Effector CD8-positive, alpha-beta T cell (primary cell): ENCODE results near the gene ATAD2B.
"Not testable (repeated sequence)": the region's sequence is repeated elsewhere in the genome, so short reads cannot be mapped to it uniquely, and the experiment has no call there.

ENCODE experiments used
- DNase-seq: peaks from one replicate; lab custom pipeline; 2025; lab: John Stamatoyannopoulos, UW

Gene ATAD2B

DNA sequence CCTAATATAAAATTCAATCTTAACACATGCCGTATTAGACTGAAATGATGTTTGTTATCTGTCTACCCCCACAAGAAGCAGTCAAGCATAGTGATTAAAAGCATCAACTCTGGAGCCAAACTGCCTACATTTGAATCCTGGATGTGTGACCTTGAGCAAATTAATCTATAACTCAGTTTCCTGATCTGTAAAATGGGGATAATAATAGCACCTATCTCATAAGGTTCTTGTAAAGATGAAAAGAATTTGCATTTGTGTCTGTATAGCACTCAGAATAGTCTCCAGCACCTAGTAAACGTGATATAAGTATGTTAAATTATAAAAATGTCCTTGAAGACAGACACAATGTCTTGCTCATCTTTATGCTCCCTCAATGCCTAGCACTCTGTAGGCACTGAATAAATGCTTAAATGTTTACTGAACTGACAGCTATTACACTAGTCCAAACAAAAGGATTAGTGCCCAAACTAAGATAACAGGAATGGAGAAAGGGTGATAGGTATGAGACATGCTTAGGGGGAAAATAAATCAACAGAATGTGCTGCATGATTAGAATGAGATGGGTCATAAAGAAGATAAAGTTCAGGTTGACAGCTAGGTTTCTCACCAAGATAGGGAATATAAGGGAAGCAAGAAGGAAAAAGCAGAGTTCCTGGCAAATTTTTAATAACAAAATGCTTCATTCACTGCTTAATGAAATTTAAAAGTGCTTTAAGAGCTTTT, 180.6 kb downstream of the ATAD2B start:
- DNase-seq, result no peak

DNA sequence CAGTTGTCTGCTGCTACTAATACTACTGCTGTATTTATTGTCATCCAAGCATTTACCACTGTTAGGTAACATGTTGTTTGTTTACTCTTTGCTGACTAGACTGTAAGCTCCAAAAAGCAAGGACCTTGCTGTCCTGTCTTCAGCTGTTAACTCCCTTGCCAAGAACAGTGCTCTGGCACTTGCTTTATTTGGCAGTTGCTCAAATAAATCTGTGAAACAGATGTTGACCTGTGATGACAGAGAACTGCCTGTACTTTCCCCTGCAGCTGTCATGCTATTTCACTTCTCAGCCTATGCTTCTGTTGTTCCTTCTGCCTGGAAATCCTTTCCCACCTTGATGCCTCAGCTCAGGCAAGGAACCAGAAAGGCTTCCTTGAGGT, 181.2 kb downstream of the ATAD2B start:
- no peak for DNase-seq

DNA sequence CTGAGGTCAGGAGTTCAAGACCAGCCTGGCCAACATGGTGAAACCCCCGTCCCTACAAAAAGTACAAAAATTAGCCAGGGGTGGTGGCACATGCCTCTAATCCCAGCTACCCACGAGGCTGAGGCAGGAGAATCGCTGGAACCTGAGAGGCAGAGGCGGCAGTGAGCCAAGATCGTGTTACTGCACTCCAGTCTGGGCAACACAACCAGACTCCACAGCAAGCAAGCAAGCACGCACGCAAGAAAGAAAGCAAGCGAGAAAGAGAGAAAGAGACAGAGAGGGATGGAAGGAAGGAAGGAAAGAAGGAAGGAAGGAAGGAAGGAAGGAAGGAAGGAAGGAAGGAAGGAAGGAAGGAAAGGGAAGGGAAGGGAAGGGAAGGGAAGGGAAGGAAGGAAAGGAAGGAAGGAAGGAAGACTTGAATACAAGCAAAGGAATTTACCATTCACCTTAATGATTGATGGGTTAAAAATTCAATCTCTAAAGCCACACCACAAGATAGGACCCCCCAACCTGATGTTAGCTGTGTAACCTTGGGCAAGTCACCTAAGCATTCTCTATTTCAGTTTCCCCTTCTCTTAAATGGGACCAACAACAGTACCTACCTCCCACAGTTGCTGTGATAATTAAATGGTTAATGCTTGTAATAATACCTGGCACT, 181.7 kb downstream of the ATAD2B start:
- no peak for DNase-seq

DNA sequence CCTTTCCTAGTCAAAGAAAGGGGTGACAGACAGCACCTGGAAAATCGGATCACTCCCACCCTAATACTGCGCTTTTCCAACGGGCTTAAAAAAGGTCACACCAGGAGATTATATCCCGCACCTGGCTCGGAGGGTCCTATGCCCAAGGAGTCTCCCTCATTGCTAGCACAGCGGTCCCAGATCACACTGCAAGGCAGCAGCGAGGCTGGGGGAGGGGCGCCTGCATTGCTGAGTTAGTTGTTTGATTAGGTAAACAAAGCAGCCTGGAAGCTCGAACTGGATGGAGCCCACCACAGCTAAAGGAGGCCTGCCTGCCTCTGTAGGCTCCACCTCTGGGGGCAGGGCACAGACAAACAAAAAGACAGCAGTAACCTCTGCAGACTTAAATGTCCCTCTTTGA, 190.1 kb downstream of the ATAD2B start:
- DNase-seq, result not testable (repeated sequence)

DNA sequence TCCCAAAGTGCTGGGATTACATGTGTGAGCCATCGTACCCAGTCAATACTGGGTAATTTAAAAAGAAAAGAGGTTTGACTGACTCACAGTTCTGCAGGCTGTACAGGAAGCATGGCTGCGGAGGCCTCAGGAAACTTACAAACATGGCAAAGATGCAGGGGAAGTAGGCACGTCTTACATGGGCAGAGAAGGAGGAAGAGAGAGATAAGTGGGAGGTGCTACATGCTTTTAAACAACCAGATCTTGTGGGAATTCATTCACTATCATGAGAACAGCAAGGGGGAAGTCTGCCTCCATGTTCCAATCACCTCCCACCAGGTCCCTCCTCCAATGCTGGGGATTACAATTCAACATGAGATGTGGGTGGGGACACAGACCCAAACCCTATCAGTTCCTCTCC, 192.5 kb downstream of the ATAD2B start:
- DNase-seq, result no peak

DNA sequence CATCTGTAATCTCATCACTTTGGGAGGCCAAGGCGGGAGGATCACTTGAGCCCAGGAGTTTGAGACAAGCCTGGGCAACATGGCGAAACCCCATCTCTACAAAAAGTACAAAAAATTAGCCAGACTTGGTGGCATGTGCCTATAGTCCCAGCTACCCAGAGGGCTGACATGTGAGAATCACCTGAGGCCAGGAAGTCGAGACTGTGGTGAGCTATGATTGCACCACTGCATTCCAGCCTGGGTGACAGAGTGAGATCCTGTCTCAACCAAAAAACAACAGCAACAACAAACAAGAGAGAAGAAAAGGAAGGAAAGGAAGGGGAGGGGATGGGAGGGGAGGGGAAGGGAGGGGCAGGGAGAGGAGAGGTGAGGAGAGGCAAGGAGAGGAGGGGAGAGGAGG, 203.9 kb downstream of the ATAD2B start:
- DNase-seq, result not testable (repeated sequence)

DNA sequence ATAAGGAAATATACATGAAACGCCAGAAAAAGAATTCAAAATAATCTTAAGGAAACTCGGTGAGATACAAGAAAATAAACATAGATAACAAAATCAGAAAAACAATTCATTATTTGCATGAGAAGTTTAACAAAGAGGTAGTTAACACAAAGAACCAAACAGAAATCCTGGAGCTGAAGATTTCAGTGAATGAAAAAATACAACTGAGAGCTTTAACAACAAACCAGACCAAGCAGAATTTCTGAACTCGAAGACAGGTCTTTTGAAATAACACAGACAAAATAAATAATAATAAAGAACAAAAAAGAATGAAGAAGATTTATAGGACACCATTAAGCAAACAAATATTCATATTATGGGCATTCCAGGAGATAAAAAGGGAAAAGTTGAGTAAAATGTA, 204.7 kb downstream of the ATAD2B start:
- DNase-seq, result no peak

DNA sequence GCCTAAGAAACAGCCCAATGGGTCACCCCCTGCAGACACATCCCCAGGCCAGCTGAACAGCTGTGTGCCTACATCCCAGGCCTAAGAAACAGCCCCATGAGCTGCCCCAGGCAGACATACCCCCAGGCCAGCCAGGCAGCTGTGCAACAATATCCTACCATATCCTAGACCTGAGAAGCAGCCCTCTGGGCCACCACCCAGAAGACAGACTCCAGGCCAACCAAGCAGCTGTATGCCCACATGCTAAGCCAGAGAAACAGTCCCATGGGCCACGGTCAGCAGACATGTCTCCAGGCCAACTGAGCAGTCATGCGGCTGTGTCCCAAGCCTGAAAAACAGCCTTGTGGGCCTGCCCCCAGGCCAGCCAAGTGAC, 205.5 kb downstream of the ATAD2B start:
- no peak for DNase-seq

DNA sequence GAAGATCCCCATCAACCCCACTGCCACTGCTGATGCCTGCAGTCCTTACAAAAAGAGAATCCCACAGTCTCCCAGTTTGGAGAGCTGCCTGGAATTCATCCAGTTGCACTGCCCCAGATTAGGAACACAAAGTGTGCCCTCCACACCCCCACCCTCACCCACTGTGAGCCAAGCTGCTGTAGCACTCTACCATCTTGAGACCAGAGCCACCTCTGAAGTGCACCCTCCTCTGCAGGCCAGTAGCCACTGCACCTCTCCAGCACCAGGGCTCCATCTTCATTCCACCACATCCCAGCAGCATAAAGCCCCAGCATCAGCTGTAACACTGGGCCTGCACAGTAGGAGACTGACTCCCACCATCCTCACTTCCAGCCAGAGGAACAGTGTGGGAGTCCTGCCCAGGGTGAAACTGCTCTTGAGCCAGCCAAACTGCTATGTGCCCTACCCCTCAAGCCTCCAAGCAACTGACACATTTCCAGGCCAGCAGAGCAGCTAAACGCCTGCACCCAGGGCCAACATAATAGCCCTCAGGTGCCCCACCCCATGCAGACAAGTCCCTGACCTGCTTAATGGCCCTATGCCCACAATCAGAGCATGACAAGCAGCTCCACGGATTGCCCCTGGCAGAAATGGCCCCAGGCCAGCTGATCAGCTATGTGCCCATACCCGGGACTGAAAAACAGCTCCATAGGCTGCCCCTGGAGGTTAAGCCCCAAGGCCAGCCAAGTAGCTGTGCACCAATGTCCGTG, 206.0 kb downstream of the ATAD2B start:
- no peak for DNase-seq

DNA sequence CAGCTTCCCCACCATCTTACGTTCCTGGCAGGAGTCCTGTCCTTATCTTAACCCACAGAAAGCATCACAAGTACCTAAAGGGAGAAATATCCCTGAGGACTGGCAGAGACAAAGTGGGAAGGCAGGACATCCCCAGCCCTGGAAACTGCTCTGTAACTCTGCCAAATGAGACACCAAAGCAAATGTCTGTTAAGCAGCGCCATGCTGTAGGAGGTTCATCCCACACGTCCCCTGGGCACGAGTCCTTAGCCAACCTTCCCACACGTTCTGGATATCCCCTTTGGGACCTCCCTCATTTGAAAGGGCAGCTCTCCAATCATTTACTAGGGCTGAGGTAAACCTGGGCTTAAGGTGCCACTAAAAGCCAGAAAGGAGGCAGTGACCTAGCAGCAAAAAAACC, 207.2 kb downstream of the ATAD2B start:
- DNase-seq, result no peak

DNA sequence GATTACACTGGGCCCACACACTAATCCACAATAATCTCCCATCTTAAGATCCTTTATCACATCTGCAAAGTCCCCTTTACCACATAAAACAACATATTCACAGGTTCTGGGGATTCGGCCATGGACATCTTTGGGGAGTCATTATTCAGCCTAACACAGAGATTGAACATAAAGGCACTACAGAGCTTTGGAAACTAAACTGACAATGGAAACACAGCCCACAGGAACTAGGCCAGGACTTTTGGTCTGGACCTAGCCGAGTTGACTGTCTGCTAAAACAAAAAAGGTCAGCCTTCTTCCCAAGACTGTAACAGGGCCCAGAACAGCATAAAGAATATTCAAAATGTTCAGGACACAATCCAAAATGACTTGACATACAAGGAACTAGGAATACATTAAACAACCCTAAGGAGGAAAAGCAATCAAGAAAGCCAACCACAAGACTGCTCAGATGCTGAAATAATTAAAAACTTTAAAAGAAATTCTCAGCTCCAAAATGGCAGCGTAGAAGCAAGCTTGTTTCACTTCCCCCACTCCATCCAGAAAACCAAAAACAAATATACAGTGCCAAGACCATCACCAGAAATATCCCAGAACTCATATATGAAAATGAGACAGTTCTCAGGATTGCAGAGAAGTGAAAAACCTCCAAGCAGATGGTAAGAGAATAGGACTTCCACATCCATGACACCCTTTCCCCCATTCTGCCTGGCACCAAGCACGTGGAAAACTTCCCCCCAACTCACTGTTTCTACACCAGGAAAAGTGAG, 207.8 kb downstream of the ATAD2B start:
- DNase-seq, result no peak

DNA sequence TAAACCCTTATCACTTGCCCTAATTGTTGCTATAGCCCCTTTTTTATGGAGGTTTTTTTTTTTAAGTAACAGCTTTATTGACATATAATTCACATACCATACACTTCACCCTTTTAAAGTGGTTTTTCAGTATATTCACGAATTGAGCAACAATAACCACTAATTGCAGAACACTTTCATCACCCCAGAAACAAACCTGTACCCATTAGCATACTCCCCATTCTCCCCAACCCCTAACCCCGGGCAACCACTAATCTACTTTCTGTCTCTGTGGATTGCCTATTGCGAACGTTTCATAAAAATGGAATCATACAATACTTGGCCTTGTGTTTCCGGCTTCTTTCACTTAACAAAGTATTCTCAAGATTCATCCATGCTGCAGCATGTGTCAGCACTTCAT, 213.6 kb downstream of the ATAD2B start:
- DNase-seq, result no peak

DNA sequence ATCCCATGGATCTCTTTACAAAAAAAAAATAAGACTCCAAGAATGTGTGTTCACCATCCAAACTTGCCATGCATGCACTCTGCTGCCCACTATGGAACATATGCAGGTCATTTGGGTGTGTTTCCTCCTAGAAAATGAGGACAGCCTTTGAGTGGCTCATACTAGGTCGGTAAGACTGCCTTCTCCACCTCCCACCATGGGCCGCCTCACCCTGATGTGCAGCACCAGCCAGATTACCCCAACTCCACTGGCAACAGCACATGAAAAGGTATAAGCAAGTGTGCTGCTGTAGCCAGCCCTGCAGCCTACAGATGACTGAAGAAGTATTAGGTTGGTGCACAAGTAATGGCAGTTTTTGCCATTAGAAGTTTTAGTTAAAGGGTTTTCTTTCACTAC, 214.2 kb downstream of the ATAD2B start:
- no peak for DNase-seq

DNA sequence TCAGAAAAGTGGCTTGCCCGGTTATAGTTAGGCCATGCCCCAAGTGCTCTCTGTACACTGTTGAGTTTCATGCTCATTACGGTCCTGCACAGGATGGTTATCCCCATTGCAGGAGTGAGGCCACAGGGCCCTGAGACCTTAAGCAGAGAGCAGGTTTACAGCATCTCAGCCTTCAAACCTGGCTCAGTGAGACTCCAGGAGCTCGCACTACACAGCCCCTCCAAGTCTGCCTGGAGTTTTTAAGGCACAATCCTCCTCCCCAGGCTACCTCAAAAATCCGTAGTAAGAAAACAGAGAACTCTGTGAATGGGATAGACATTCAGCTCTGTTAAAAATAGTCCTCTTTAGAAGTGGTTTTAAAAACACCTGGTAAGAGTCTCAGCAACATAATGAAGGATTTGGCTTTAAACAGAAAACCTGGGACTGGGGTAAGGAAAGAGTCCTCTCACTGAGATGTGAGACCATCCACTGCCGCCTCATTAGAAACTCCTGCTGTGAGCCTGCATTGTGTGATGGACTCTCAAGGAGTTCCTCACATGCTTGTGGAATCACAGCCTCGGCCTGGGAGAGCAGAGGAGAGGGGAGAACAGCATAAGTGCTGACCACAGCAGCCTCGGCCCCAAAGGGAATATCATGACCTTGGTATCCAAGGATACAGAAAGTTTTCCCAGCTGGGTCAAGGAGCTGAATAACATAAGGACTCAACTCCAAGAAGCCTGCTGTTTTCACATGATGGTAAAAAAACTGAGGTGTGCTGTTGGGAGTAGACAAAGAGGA, 214.8 kb downstream of the ATAD2B start:
- DNase-seq, result no peak

DNA sequence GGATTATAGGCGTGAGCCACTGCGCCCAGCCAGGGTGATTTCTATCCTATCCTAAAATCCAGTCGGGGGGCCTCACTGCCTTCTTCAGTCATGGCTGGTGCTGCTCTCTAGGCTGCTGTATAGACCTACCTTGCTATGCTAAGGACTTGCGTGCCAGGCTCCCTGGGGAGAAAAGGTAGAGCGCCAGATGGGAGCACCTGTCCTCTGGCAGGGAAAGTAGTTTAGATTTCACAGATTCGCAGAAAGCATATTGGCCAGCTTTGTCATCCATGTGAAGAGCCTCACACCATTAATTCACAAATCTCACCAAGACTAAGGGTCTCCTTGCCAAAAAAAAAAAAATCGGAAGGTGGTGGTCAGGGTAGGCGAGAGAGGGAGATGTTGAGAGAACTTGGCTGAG, 217.6 kb downstream of the ATAD2B start:
- DNase-seq, result no peak

DNA sequence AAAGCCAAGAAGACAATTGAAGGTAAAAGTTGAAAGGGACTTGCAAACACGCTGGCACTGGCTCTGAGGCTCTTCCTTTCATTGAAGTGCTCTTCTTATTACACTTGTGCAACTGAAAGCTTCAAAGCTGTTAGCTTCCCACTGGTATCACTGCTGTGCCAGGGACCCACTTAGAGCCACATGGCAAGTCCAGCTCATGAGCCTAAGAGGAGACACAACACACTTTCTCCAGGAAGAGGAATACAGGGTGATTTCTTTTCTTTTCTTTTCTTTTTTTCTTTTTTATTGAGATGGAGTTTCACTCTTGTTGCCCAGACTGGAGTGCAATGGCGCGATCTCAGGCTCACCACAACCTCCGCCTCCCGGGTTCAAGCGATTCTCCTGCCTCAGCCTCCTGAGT, 218.2 kb downstream of the ATAD2B start:
- DNase-seq, result no peak

DNA sequence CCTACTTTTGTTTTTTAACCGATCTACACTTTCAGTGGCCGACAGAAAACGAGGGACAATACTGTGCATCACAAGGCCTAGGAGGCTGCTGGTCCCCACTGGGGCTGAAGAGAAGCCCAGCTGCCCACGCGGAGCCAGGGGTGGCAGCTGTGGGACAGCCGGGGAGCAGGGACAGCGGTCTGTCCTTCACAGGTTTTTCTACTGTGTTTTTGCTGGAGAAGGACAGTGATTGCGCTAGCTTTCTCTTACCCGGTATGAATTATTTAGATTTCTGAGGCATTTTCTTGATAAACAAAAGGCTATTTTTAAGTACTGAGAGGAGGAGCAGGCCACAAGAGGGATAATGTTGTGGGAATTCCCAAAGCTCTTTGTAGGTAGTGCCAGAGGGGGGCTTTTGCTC, 219.8 kb downstream of the ATAD2B start:
- no peak for DNase-seq

DNA sequence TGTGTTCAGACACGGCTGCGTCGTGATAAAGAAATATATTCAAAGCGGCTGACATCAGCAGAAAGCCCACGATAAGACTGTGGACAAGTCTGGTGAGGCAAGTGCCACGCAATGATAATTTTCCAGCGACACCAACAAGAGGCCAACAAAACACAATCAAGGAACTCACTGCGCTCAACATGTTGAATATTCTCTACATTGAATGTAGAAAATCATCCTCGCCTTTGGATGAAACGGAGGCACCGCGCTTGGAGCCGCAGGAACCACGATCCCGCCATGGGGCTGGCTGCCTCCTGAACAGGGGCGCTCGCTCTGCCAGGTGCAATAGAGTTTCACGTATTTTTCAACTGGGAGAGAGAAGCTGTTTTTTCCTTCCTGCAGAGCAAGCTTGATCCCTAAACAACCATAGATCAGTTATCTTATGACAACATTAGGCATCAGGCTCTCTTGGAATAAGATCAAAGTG, 220.3 kb downstream of the ATAD2B start:
- DNase-seq, result no peak

DNA sequence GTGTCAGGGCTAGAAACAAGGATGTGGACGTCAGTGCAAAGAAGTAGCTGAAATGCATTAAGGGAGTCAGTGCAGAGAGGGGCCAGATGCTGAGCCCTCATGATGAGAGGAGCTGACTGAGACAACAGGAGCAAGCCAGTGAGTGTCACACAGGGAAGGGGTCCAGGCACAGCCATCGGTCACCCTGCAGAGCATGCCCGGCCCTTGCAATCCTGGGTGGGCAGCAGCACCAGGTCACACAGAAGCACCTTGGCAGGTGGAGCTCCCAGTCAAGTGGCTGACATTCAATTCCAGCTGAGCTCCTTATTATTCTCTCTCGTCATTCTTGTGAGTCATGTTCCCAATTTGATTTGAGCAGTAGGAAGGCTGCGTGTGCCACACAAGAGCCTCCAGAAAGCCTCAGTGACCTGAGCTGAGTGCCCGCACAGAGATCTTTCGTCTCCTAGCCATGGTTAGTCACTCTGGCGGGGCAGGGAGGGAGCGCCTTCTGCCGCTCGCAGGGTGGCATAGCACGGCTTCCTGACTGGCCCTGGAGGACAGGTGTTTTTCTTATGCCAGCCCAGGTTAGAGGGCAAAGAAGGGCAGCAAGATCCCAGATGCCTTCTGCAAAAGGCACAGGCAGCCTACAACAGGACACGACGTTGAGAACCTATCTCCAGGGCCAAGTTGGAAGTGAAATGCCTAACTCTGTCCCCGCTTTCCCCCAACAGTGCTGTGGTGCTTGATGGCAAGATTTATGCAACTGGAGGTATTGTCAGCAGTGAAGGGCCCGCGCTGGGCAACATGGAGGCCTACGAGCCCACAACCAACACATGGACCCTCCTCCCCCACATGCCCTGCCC, 220.9 kb downstream of the ATAD2B start:
- DNase-seq, result no peak

DNA sequence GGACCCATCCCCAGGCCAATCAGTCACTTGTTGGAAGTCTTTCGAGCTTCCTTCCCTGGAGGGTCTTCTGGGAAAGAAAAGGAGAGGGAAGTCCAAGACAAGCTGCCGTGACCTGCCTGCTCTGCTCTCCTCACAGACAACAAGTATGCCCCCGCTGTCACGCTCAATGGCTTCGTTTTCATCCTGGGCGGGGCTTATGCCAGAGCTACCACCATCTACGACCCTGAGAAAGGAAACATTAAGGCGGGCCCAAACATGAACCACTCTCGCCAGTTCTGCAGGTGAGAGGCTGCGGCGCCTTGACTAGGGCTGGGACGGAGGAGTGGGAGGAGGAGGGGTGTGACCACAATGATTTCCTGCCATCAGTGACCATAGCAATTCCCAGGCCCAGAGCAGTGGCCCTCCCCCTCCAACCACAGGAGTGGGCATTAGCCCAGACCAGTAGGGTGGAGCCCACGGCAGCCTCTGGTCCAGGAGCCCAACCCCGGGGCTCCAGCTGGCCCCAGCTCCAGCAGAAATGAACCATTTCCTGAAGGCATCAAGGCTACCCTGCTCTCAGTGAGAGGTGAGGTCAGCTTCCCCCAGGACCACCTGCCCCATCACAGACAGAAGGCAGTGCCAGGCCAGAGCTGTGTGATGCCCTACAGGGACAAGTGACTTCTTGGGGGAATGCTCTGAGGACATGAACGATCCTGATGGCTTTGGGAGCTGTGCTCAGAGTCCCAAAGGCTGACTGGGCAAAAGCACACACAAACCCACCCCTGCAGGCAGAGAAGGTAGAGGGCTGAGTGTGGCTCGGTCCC, 223.1 kb downstream of the ATAD2B start:
- DNase-seq, result no peak
